ENCODE results near the gene R3HDM2.

R3HDM2 gene

GRCh38 chr12:57226588-57227314 is 204.1 kb downstream of the R3HDM2 start:
- DNase-seq: no peak

GRCh38 chr12:57225680-57226210 is 205.1 kb downstream of the R3HDM2 start:
- no peak for DNase-seq

GRCh38 chr12:57224973-57225679 is 205.7 kb downstream of the R3HDM2 start:
- DNase-seq: no peak

GRCh38 chr12:57224278-57224972 is 206.4 kb downstream of the R3HDM2 start:
- no peak for DNase-seq

- no peak for DNase-seq
Observed at GRCh38 chr12:57223191-57224165, 207.4 kb downstream of the R3HDM2 start.

- DNase-seq: no peak
Observed at GRCh38 chr12:57222286-57223190, 208.3 kb downstream of the R3HDM2 start.

- DNase-seq: no peak
Observed at GRCh38 chr12:57221169-57221917, 209.5 kb downstream of the R3HDM2 start.

GRCh38 chr12:57220770-57221168 is 210.1 kb downstream of the R3HDM2 start:
- DNase-seq: no peak

- DNase-seq: no peak
Observed at GRCh38 chr12:57219993-57220754, 210.7 kb downstream of the R3HDM2 start.

GRCh38 chr12:57219205-57219992 is 211.4 kb downstream of the R3HDM2 start:
- DNase-seq: no peak

- no peak for DNase-seq
Observed at GRCh38 chr12:57218030-57218853, 212.6 kb downstream of the R3HDM2 start.

- peak; percentile 50 for DNase-seq
Observed at GRCh38 chr12:57216921-57217879, 213.6 kb downstream of the R3HDM2 start.

GRCh38 chr12:57216014-57216911 is 214.6 kb downstream of the R3HDM2 start, which contains the start of gene NXPH4:
NXPH4 (plus strand) TSS chr12:57216794; CDS start chr12:57216970, 176 bp downstream.
- DNase-seq: no peak

- no peak for DNase-seq
Observed at GRCh38 chr12:57215668-57216013, 215.2 kb downstream of the R3HDM2 start.

- DNase-seq: no peak
Observed at GRCh38 chr12:57215065-57215464, 215.8 kb downstream of the R3HDM2 start.

Measured in fibroblast of skin of scalp (primary cell).